Tibial artery (tissue), 4 donors: ENCODE data around the gene METTL16.

Experiments
- DNase-seq, 2 donors: peaks; one replicate each; pipeline ENCODE4 v3.0.0-alpha.2; 2019
- H3K27ac ChIP-seq, 2 donors: fragments of 200-600 bp; sonication (generic) in 1 of 2; 1 replicate in 1 of 2; 2 replicates in 1 of 2; pipeline ENCODE4 v1.5.1; 2018 to 2019; ENCODE audit warnings: mild to moderate bottlenecking in 1 of 2
- H3K27me3 ChIP-seq, 2 donors: fragments of 200-600 bp; sonication (generic) in 1 of 2; one replicate each; pipeline versions ENCODE4 v1.5.1 to v1.6.0; 2016 to 2019
- H3K36me3 ChIP-seq, 3 donors: fragments of 200-600 bp; sonication (generic) in 2 of 3; one replicate each; pipeline ENCODE4 v1.5.1; 2016 to 2019; ENCODE audit warnings: mild to moderate bottlenecking in 2 of 3
- H3K4me1 ChIP-seq, 4 donors: fragments of 200-600 bp; sonication (generic) in 2 of 4; 1 replicate in 3 of 4; 2 replicates in 1 of 4; pipeline ENCODE4 v1.5.1; 2016 to 2019
- H3K4me3 ChIP-seq, 2 donors: fragments of 200-600 bp; sonication (generic) in 1 of 2; 1 replicate in 1 of 2; 2 replicates in 1 of 2; pipeline ENCODE4 v1.5.1; 2018 to 2019; ENCODE audit warnings: mild to moderate bottlenecking in 2 of 2
- H3K9me3 ChIP-seq, 3 donors: fragments of 200-600 bp; sonication (generic) in 1 of 3; one replicate each; pipeline ENCODE4 v1.5.1; 2016 to 2019
- intact Hi-C: fragments of 100-400 bp; cut with DNase I; formaldehyde crosslinking; loops from one replicate; pipeline ENCODE4 v1.15.0; 2023; ENCODE audit warnings: low total_unique reads
- TF ChIP-seq, protein P1 (sequence below), 2 experiments: fragments of 200-600 bp in 1 of 2; fragments of 450-650 bp in 1 of 2; IDR thresholded peaks; one replicate each; pipeline ENCODE4 v1.5.1; 2017 to 2019; ENCODE audit warnings: antibody characterized with exemption in 2 of 2, mild to moderate bottlenecking in 1 of 2, moderate library complexity in 1 of 2

METTL16 gene

DNA sequence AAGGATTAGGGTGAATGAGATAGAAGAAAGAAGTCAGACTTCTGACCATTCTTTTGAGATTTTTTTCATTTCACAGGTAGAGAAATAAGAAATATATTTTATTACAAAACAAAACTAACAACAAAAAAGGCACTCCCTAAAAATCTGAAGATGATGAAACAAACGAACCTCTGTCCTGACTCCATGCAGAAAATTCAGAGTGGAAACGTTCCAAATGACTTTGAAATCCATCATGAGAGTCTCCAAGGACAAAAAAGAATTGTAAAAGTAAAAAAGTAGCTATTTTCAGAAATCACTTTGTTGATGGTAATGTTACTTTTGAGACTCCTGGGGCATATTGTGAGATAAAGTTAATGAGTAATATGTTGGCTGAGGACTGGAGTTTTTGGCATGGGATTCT is 84.5 kb downstream of the METTL16 start:
- no peaks in the 10 kb centered on the region for H3K4me1 ChIP-seq
- peaks cover 0 to 8% (median under 1%) of the 10 kb centered on the region in 3 donors for H3K36me3 ChIP-seq
- H3K9me3 ChIP-seq: no peaks in the 10 kb centered on the region
- no peaks in the 10 kb centered on the region for H3K27me3 ChIP-seq
- TF ChIP-seq, protein P1, sequence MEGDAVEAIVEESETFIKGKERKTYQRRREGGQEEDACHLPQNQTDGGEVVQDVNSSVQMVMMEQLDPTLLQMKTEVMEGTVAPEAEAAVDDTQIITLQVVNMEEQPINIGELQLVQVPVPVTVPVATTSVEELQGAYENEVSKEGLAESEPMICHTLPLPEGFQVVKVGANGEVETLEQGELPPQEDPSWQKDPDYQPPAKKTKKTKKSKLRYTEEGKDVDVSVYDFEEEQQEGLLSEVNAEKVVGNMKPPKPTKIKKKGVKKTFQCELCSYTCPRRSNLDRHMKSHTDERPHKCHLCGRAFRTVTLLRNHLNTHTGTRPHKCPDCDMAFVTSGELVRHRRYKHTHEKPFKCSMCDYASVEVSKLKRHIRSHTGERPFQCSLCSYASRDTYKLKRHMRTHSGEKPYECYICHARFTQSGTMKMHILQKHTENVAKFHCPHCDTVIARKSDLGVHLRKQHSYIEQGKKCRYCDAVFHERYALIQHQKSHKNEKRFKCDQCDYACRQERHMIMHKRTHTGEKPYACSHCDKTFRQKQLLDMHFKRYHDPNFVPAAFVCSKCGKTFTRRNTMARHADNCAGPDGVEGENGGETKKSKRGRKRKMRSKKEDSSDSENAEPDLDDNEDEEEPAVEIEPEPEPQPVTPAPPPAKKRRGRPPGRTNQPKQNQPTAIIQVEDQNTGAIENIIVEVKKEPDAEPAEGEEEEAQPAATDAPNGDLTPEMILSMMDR (IDR thresholded peaks at IDR 0.05): no peak
- no peak overlapping the region for H3K4me3 ChIP-seq
- intact Hi-C loops: no loop called here
- H3K27ac ChIP-seq: no peak overlapping the region
- no peak for DNase-seq

GRCh38 chr17:2423271-2423670 is 88.4 kb downstream of the METTL16 start:
- TF ChIP-seq, protein P1 (IDR thresholded peaks at IDR 0.05): no peak
- H3K4me1 ChIP-seq: peaks cover 0 to 5% (median 0%) of the 10 kb centered on the region in 4 donors
- no peaks in the 10 kb centered on the region for H3K9me3 ChIP-seq
- no peak overlapping the region for H3K27ac ChIP-seq
- no peak for DNase-seq
- H3K27me3 ChIP-seq: no peaks in the 10 kb centered on the region
- no peak overlapping the region for H3K4me3 ChIP-seq
- H3K36me3 ChIP-seq: peaks cover 0 to 36% (median 16%) of the 10 kb centered on the region in 3 donors
- intact Hi-C loops: no loop called here

DNA sequence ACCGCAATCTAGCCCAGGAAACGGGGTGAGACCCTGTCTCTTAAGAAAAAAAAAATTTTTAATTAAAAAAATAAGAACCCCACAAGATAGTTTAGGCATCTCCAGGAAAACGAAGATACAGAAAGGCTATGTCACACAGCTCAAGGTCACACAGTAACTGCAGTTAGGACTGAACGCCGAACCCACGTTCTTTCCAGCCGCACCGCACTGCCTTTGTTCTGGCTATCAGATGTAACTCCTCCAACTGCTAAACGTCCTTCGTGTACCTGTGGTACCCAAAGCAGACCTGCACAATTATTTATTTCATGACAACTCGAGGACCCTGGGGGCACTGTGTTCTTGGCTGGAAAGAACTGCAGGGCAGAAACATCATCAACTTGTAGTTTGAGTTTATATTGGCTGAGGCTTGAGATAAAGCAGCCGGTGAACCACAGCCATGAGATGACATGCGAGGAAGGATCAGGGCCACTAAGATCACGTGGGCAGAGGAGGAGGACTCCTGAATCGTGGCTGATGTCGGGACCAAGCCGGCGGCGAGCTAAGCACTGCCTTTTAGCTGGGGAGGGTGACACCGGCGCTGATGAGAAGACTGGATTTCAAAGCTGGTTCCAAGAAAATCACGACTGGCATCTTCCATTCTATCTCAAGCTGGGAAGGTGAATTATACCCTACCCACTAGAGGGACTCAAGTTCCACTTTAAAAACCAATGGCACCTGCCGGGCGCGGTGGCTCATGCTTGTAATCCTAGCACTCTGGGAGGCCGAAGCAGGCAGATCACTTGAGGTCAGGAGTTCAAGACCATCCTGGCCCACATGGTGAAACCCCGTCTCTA is 90.2 kb downstream of the METTL16 start:
- peaks cover 0 to 39% (median 16%) of the 10 kb centered on the region in 3 donors for H3K36me3 ChIP-seq
- no peak for DNase-seq
- no peak overlapping the region for H3K27ac ChIP-seq
- H3K27me3 ChIP-seq: no peaks in the 10 kb centered on the region
- no peaks in the 10 kb centered on the region for H3K9me3 ChIP-seq
- intact Hi-C loops: no loop called here
- TF ChIP-seq, protein P1 (IDR thresholded peaks at IDR 0.05): no peak
- peaks cover 0 to 5% (median 0%) of the 10 kb centered on the region in 4 donors for H3K4me1 ChIP-seq
- H3K4me3 ChIP-seq: no peak overlapping the region

- Histone ChIP-seq H3K36me3 (peaks cover 0 to 39% (median 16%) of the 10 kb centered on the region in 3 donors), H3K27ac (no peak overlapping the region), H3K27me3 (no peaks in the 10 kb centered on the region), H3K4me3 (no peak overlapping the region), H3K4me1 (peaks cover 0 to 10% (median 3%) of the 10 kb centered on the region in 4 donors), H3K9me3 (no peaks in the 10 kb centered on the region)
- intact Hi-C loops: no loop called here
- DNase-seq: no peak
- TF ChIP-seq, protein P1 (IDR thresholded peaks at IDR 0.05): no peak
Observed at GRCh38 chr17:2420176-2420575, 91.5 kb downstream of the METTL16 start.

DNA sequence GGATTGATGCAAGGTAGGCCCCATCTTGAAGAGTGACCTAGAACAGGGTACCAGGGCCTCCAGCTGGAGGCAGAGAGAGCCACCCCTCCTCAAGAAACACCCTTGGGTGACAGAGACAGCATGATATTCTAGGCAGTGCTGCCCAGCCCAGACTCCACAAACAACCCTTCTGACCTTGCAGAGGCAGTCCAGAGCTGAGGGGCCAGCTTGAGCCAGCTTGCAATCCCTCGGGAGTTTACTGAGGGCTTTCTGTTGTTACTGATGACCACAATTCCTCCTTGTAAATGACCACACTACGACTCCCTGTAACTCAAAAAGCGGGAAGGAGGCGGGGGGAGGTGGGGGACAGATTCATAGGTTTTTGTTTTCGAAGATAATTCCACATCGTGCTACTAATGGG is 92.2 kb downstream of the METTL16 start:
- TF ChIP-seq, protein P1 (IDR thresholded peaks at IDR 0.05): no peak
- Histone ChIP-seq H3K4me3 (no peak overlapping the region), H3K27me3 (no peaks in the 10 kb centered on the region), H3K27ac (no peak overlapping the region), H3K9me3 (no peaks in the 10 kb centered on the region), H3K36me3 (peaks cover 0 to 39% (median 16%) of the 10 kb centered on the region in 3 donors), H3K4me1 (peaks cover 0 to 10% (median 3%) of the 10 kb centered on the region in 4 donors)
- no peak for DNase-seq
- intact Hi-C loops: no loop called here
